Epithelial cell of esophagus (primary cell): ENCODE measurements around the gene CHRNA3.

Experiments used
- DNase-seq: peaks from one replicate; pipeline ENCODE4 v3.0.0; 2010; ENCODE audit warnings: low read depth
- H3K4me3 ChIP-seq: 2 replicates; pipeline ENCODE4 v1.5.1; 2011; ENCODE audit warnings: mild to moderate bottlenecking, low read length, control low read depth
- CTCF ChIP-seq: IDR thresholded peaks from 2 replicates; pipeline ENCODE4 v1.5.1; 2011; ENCODE audit warnings: low read depth, mild to moderate bottlenecking, low read length, control low read depth, inconsistent platforms; ENCODE audit not compliant: insufficient read depth; ENCODE audit errors: missing control alignments

The CHRNA3 gene

GRCh38 chr15:78661001-78661400 is 40.2 kb upstream of the CHRNA3 start:
- TF ChIP-seq CTCF: no peak
- H3K4me3 ChIP-seq: no peak overlapping the region
- no peak for DNase-seq

GRCh38 chr15:78660584-78660983 is 39.8 kb upstream of the CHRNA3 start:
- no peak overlapping the region for H3K4me3 ChIP-seq
- no peak for DNase-seq
- TF ChIP-seq CTCF: no peak

GRCh38 chr15:78658823-78659222 is 38.0 kb upstream of the CHRNA3 start:
- no peak overlapping the region for H3K4me3 ChIP-seq
- TF ChIP-seq CTCF: no peak
- no peak for DNase-seq

GRCh38 chr15:78654272-78654671 is 33.5 kb upstream of the CHRNA3 start:
- H3K4me3 ChIP-seq: no peak overlapping the region
- no peak for TF ChIP-seq CTCF
- DNase-seq: peak; percentile 59

- no peak for DNase-seq
- no peak for TF ChIP-seq CTCF
- H3K4me3 ChIP-seq: no peak overlapping the region
Measured at GRCh38 chr15:78651930-78652615, 31.3 kb upstream of the CHRNA3 start.

GRCh38 chr15:78651007-78651406 is 30.2 kb upstream of the CHRNA3 start:
- DNase-seq: no peak
- no peak for TF ChIP-seq CTCF

GRCh38 chr15:78650022-78650421 is 29.2 kb upstream of the CHRNA3 start:
- no peak for TF ChIP-seq CTCF
- no peak for DNase-seq
- no peak overlapping the region for H3K4me3 ChIP-seq

More at GRCh38 chr15:78651007-78651406, 30.2 kb upstream of the CHRNA3 start:
- H3K4me3 ChIP-seq: no peak overlapping the region
